Astrocyte (in vitro differentiated cells and primary cell): ENCODE data around the gene ZNF862. TPM values are rescaled to one million over a fixed set of nuclear protein-coding genes. Genes with fewer than 3 reads are reported as not detected.

ENCODE experiments used
- DNase-seq: peaks from one replicate; pipeline ENCODE4 v3.0.0-alpha.2; 2010; ENCODE audit warnings: low read depth
- FAIRE-seq: peaks from 2 replicates; lab custom pipeline; 2011; peaks lifted over from hg19 to GRCh38; lab: Jason Lieb, UNC
- H2AFZ ChIP-seq: 2 replicates; pipeline ENCODE4 v1.6.0; 2012; ENCODE audit warnings: low read depth, low read length, inconsistent platforms
- H3K27ac ChIP-seq: 2 replicates; pipeline ENCODE4 v1.5.1; 2011; ENCODE audit warnings: low read depth, low read length, inconsistent platforms
- H3K27me3 ChIP-seq: 2 replicates; pipeline ENCODE4 v1.6.0; 2011; ENCODE audit warnings: low read length, inconsistent platforms; ENCODE audit not compliant: insufficient read depth
- H3K36me3 ChIP-seq: 2 replicates; pipeline ENCODE4 v1.5.1; 2011; ENCODE audit warnings: low read length, inconsistent platforms; ENCODE audit not compliant: insufficient read depth
- H3K4me1 ChIP-seq: 2 replicates; pipeline ENCODE4 v1.5.1; 2011; ENCODE audit warnings: low read length, inconsistent platforms; ENCODE audit not compliant: insufficient read depth
- H3K4me2 ChIP-seq: 2 replicates; pipeline ENCODE4 v1.6.0; 2012; ENCODE audit warnings: low read length, inconsistent platforms
- H3K4me3 ChIP-seq: 2 replicates; pipeline ENCODE4 v1.5.1; 2011; ENCODE audit warnings: low read depth, mild to moderate bottlenecking, low read length, inconsistent platforms; ENCODE audit not compliant: insufficient read depth
- H3K79me2 ChIP-seq: 2 replicates; pipeline ENCODE4 v1.6.0; 2012; ENCODE audit warnings: mild to moderate bottlenecking, low read length, inconsistent platforms; ENCODE audit not compliant: insufficient read depth
- H3K9ac ChIP-seq: 2 replicates; pipeline ENCODE4 v1.6.0; 2012; ENCODE audit warnings: mild to moderate bottlenecking, low read length, inconsistent platforms
- H3K9me3 ChIP-seq: 2 replicates; pipeline ENCODE4 v1.5.1; 2012; ENCODE audit warnings: low read depth, mild to moderate bottlenecking, low read length, inconsistent platforms; ENCODE audit not compliant: insufficient read depth
- H4K20me1 ChIP-seq: 2 replicates; pipeline ENCODE4 v1.6.0; 2012; ENCODE audit warnings: low read length, inconsistent platforms; ENCODE audit not compliant: insufficient read depth
- H3K27ac Mint-ChIP-seq: one replicate; pipeline ENCODE4 v1.8.0; 2021; ENCODE audit warnings: mild to moderate bottlenecking, mixed read lengths; ENCODE audit not compliant: unreplicated experiment
- H3K27me3 Mint-ChIP-seq: one replicate; pipeline ENCODE4 v1.8.0; 2021; ENCODE audit warnings: low read depth, mixed read lengths; ENCODE audit not compliant: unreplicated experiment
- H3K36me3 Mint-ChIP-seq: one replicate; pipeline ENCODE4 v1.8.0; 2021; ENCODE audit warnings: low read depth, mixed read lengths; ENCODE audit not compliant: unreplicated experiment
- H3K4me1 Mint-ChIP-seq: one replicate; pipeline ENCODE4 v1.8.0; 2021; ENCODE audit warnings: low read depth, mixed read lengths; ENCODE audit not compliant: unreplicated experiment
- H3K4me3 Mint-ChIP-seq: one replicate; pipeline ENCODE4 v1.8.0; 2021; ENCODE audit warnings: mild to moderate bottlenecking, moderate library complexity, mixed read lengths; ENCODE audit not compliant: unreplicated experiment
- H3K9me3 Mint-ChIP-seq: one replicate; pipeline ENCODE4 v1.8.0; 2021; ENCODE audit warnings: mild to moderate bottlenecking, mixed read lengths; ENCODE audit not compliant: unreplicated experiment
- CTCF ChIP-seq: IDR thresholded peaks from 2 replicates; pipeline ENCODE4 v1.5.1; 2011; ENCODE audit warnings: low read depth, mild to moderate bottlenecking, inconsistent platforms, low read length, moderate library complexity; ENCODE audit not compliant: insufficient read depth
- EZH2 ChIP-seq: IDR thresholded peaks from 2 replicates; pipeline ENCODE4 v1.6.1; 2012; ENCODE audit warnings: mild to moderate bottlenecking, low read length, inconsistent platforms; ENCODE audit not compliant: insufficient read depth
- total RNA-seq: library from RNA; stranded (reverse); gene quantifications from 2 replicates; pipeline ENCODE4 v1.2.1, GENCODE V29; 2021

Gene ZNF862
- total RNA-seq, 1 donor from 2014 or later = 13.2 TPM

- no peak overlapping the region for H2AFZ ChIP-seq
- peaks cover 21% of the 10 kb centered on the region for H3K27me3 Mint-ChIP-seq
- FAIRE-seq = no peak
These were observed 12.4 kb upstream of the ZNF862 start for GRCh38 chr7:149825567-149826343.

GRCh38 chr7:149826344-149827088, 11.7 kb upstream of the ZNF862 start:
- Histone ChIP-seq H3K4me3 (no peak overlapping the region), H3K79me2 (no peaks in the 10 kb centered on the region), H3K4me2 (no peak overlapping the region), H3K4me1 (no peaks in the 10 kb centered on the region), H4K20me1 (no peaks in the 10 kb centered on the region), H3K36me3 (no peaks in the 10 kb centered on the region), H3K27me3 (no peaks in the 10 kb centered on the region), H3K9ac (no peak overlapping the region), H3K27ac (no peak overlapping the region), H3K9me3 (no peaks in the 10 kb centered on the region), H2AFZ (no peak overlapping the region)
- no peak for TF ChIP-seq EZH2
- no peak for TF ChIP-seq CTCF
- H3K9me3 Mint-ChIP-seq = no peaks in the 10 kb centered on the region
- H3K27me3 Mint-ChIP-seq = peaks cover 25% of the 10 kb centered on the region
- FAIRE-seq (no peak), DNase-seq (no peak)
- no peaks in the 10 kb centered on the region for H3K36me3 Mint-ChIP-seq
- peaks cover 1% of the 10 kb centered on the region for H3K4me1 Mint-ChIP-seq
- no peak overlapping the region for H3K27ac Mint-ChIP-seq
- no peak overlapping the region for H3K4me3 Mint-ChIP-seq

More at GRCh38 chr7:149825567-149826343, 12.4 kb upstream of the ZNF862 start:
- no peak for DNase-seq
- no peaks in the 10 kb centered on the region for H3K27me3 ChIP-seq
- no peak overlapping the region for H3K4me3 ChIP-seq
- no peaks in the 10 kb centered on the region for H3K4me1 ChIP-seq
- H3K4me2 ChIP-seq = no peak overlapping the region
- no peak overlapping the region for H3K9ac ChIP-seq
- Mint-ChIP-seq H3K4me3 (no peak overlapping the region), H3K9me3 (no peaks in the 10 kb centered on the region), H3K36me3 (no peaks in the 10 kb centered on the region), H3K4me1 (peaks cover 1% of the 10 kb centered on the region), H3K27ac (no peak overlapping the region)
- H3K27ac ChIP-seq = no peak overlapping the region
- H4K20me1 ChIP-seq = no peaks in the 10 kb centered on the region
- no peaks in the 10 kb centered on the region for H3K9me3 ChIP-seq
- no peaks in the 10 kb centered on the region for H3K36me3 ChIP-seq
- no peaks in the 10 kb centered on the region for H3K79me2 ChIP-seq
- no peak for TF ChIP-seq CTCF
- TF ChIP-seq EZH2 = no peak
